8988T (cell line): ENCODE data around the gene CDH5.
"Not testable (repeated sequence)": the region's sequence is repeated elsewhere in the genome, so short reads cannot be mapped to it uniquely, and the experiment has no call there.

ENCODE experiments used
- DNase-seq: peaks from one replicate; pipeline ENCODE4 v3.0.0; 2011

The CDH5 gene

GRCh38 chr16:66441586-66442375 is 75.3 kb downstream of the CDH5 start:
- no peak for DNase-seq

GRCh38 chr16:66442502-66443268 is 76.2 kb downstream of the CDH5 start:
- DNase-seq, result no peak

GRCh38 chr16:66443269-66443652 is 76.8 kb downstream of the CDH5 start:
- no peak for DNase-seq

GRCh38 chr16:66444049-66444481 is 77.6 kb downstream of the CDH5 start:
- no peak for DNase-seq

- DNase-seq, result no peak
Measured at GRCh38 chr16:66446737-66447136, 80.2 kb downstream of the CDH5 start.

- no peak for DNase-seq
Measured at GRCh38 chr16:66447491-66447890, 81.0 kb downstream of the CDH5 start.

GRCh38 chr16:66451548-66451947 is 85.1 kb downstream of the CDH5 start:
- no peak for DNase-seq

GRCh38 chr16:66453230-66453629 is 86.7 kb downstream of the CDH5 start:
- DNase-seq, result not testable (repeated sequence)
